Activated naive CD4-positive, alpha-beta T cell treated with anti-CD3 and anti-CD28 coated beads, Interleukin-2, amount 50 U/mL, for 16 hours (primary cell): Measurements from ENCODE around the gene RNGTT.

Experiments used
- DNase-seq: peaks from one replicate; pipeline ENCODE4 v3.0.0-alpha.2; 2020

Gene RNGTT

GRCh38 chr6:88577461-88577860 is 386.0 kb downstream of the RNGTT start:
- no peak for DNase-seq

DNA sequence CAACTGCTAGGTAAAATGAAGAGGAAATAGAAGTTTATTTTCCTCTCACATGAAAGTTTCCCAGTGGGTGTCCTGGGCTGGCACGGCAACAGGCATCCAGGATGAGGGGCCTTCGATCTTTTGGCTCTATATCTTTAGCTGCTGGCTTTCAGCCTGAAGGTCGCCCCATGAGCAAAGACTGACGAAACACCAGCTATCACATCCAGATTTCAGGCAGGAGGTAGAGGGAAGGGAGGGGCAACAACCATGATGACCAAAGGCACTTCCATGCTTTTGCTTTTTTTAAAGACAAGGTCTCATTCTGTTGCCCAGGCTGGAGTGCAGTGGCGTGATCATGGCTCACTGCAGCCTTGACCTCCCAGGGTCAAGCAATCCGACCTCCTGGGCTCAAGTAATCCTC is 387.9 kb downstream of the RNGTT start:
- no peak for DNase-seq

DNA sequence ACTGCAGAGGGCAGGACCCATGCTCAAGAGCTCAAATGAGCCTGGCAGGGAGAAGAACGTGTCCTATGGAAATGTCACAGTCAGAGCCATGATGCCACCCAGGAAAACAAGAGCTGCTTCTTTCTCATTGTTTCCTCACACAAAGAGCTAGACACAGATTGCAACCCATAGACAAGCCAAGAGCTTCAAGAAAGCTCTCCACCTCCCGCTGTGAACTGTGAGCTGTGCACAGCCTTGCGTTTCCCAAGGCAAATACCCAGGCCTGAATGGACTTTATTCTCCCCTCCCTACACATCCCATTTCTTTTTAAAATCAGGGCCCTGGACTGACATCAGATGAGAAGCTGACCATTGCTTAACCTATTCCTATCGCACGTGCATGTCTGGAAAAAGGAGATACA is 388.8 kb downstream of the RNGTT start:
- DNase-seq = no peak

DNA sequence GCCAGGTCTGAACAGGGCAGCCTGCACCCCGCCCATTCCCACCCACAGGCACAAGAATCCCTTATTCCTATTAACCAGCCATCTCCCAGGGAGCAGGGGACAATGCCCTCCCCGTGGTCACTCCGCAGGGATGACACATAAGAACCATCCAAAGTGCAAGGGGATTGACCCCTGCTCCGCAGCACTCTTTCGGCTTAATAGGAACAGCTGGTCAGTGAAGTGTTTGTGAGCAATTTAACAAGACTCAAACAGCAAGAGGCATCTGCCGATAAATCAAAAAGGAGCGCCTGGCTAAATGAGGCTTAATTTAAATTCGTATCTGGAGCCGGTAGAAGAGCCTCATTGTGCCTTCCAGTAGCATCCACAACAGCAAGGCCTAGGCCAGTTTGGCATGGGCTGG is 389.4 kb downstream of the RNGTT start:
- no peak for DNase-seq

- no peak for DNase-seq
Observed at GRCh38 chr6:88573561-88573960, 389.9 kb downstream of the RNGTT start.

- DNase-seq = no peak
Observed at GRCh38 chr6:88572449-88573139, 390.8 kb downstream of the RNGTT start.

- no peak for DNase-seq
Observed at GRCh38 chr6:88569959-88570358, 393.5 kb downstream of the RNGTT start.

GRCh38 chr6:88567696-88568095 is 395.7 kb downstream of the RNGTT start:
- DNase-seq = no peak

- DNase-seq = no peak
Observed at GRCh38 chr6:88566746-88567534, 396.5 kb downstream of the RNGTT start.

DNA sequence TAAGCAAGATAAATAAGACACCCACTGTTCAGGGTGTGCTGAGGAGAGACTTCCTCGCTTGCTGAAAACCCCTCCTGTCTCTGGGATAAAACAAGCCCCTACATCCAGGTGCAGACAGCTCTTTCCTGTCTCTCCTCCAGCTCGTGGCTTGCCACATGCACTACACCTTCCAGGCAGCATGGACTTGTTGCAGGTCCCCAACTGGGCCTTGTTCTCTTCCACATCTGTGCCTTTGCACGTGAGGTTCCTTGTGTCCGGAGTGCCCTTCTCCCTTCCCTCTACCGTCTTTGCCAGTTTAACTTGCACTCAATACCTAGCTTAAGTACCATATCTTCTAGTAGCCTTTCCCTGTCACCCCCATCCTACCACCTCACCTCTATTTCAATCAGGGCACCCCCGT is 397.6 kb downstream of the RNGTT start:
- DNase-seq = no peak

DNA sequence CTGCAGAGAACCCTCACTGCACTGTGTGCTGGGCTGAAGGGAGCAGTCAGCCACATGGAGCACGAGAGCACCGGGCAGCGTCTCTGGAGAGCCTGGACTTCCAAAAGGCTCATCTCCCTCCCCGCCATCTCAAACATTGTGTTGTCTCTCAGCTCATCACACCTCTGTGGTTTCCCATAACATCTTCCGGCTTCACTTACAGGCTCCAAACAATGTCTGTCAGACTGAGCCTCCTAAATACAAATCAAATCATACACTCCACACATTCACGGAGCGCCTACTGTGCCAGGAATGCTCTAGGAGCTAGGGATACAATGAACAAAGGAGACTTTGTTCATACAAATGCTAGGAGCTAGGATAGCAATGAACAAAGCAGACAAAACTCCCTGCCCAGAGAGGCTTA is 398.0 kb downstream of the RNGTT start:
- DNase-seq = no peak

DNA sequence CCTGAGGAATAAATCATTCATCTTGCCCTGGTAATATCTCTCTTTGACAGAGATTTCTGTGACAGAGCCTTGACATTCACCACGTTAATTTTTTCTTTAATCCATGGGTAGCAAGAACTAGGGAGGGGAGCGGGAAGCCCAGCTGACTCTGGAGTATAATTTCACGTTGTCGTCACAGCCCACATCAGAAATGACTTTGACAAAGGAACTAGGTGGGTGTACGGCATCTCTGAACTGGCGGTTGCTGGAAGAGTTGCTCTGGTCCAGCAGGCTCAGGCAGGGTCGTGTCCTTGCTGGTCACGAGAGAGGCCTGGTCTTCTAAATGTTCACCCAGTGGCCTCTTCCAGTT is 400.2 kb downstream of the RNGTT start:
- no peak for DNase-seq

GRCh38 chr6:88562353-88563276 is 400.8 kb downstream of the RNGTT start:
- no peak for DNase-seq

- no peak for DNase-seq
Observed at GRCh38 chr6:88561954-88562315, 401.5 kb downstream of the RNGTT start.

- no peak for DNase-seq
Observed at GRCh38 chr6:88561034-88561953, 402.1 kb downstream of the RNGTT start.
